Chondrocyte (in vitro differentiated cells): Measurements from ENCODE around the gene HSP90AA1. TPM values are rescaled to one million over a fixed set of nuclear protein-coding genes. Genes with fewer than 3 reads are reported as not detected.

Source experiments
- DNase-seq: peaks from one replicate; pipeline ENCODE4 v3.0.0; 2021; ENCODE audit warnings: mixed read lengths, low spot score
- H3K27ac Mint-ChIP-seq: one replicate; pipeline ENCODE4 v1.8.0; 2021; ENCODE audit warnings: mild to moderate bottlenecking, moderate library complexity, mixed read lengths; ENCODE audit not compliant: unreplicated experiment
- H3K27me3 Mint-ChIP-seq: 2 replicates; pipeline ENCODE4 v1.8.0; 2021; ENCODE audit warnings: low read depth, mixed read lengths
- H3K36me3 Mint-ChIP-seq: 2 replicates; pipeline ENCODE4 v1.8.0; 2021; ENCODE audit warnings: low read depth, mixed read lengths
- H3K4me1 Mint-ChIP-seq: 2 replicates; pipeline ENCODE4 v1.8.0; 2021; ENCODE audit warnings: low read depth, mild to moderate bottlenecking, mixed read lengths
- H3K4me3 Mint-ChIP-seq: one replicate; pipeline ENCODE4 v1.8.0; 2021; ENCODE audit warnings: mild to moderate bottlenecking, moderate library complexity, mixed read lengths; ENCODE audit not compliant: unreplicated experiment
- H3K9me3 Mint-ChIP-seq: 2 replicates; pipeline ENCODE4 v1.8.0; 2021; ENCODE audit warnings: low read depth, mixed read lengths
- total RNA-seq: library from RNA; stranded (reverse); gene quantifications from 3 replicates; pipeline ENCODE4 v1.2.1, GENCODE V29; 2021
- TF ChIP-seq, protein P1 (sequence below): fragments of 200-600 bp; sonication (generic); IDR thresholded peaks from 2 replicates; pipeline ENCODE4 v1.5.0; 2021; ENCODE audit warnings: antibody characterized with exemption, mild to moderate bottlenecking, moderate library complexity

HSP90AA1 gene
- total RNA-seq, 1 donor from 2014 or later = 242 TPM

DNA sequence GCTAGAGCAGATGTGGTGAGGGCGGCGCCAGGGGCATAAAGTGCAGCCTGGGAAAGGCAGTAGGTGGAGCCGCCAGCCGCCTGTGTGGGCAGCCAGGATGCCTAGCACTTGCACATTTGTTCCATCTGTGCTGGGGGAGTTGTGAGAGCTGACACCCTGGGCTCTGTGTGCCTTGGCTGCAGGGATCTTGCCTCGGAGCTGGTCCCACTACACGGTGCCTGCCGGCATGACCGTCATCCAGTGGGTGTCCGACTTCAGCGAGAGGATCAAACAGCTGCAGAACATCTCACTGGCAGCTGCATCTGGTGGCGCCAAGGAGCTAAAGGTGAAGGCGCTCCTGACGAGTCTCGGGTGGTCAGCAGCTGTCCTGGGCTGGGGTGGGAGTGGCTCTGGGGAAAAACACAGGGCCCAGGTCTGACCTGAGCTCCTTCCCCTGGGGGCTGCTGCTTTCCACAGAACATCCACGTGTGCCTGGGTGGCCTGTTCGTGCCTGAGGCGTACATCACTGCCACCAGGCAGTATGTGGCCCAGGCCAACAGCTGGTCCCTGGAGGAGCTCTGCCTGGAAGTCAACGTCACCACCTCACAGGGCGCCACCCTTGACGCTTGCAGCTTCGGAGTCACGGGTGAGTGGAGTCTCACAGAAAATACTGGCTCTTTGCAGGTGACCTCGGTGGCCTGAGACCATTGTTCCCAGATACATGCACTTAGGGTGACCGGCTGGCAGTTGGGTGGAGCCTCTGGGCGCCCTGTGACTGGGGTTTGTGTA is 37.4 kb downstream of the HSP90AA1 start:
- H3K4me3 Mint-ChIP-seq = no peak overlapping the region
- H3K36me3 Mint-ChIP-seq = peaks cover 51% of the 10 kb centered on the region
- no peaks in the 10 kb centered on the region for H3K27me3 Mint-ChIP-seq
- H3K4me1 Mint-ChIP-seq = no peaks in the 10 kb centered on the region
- H3K9me3 Mint-ChIP-seq = no peaks in the 10 kb centered on the region
- TF ChIP-seq, protein P1, sequence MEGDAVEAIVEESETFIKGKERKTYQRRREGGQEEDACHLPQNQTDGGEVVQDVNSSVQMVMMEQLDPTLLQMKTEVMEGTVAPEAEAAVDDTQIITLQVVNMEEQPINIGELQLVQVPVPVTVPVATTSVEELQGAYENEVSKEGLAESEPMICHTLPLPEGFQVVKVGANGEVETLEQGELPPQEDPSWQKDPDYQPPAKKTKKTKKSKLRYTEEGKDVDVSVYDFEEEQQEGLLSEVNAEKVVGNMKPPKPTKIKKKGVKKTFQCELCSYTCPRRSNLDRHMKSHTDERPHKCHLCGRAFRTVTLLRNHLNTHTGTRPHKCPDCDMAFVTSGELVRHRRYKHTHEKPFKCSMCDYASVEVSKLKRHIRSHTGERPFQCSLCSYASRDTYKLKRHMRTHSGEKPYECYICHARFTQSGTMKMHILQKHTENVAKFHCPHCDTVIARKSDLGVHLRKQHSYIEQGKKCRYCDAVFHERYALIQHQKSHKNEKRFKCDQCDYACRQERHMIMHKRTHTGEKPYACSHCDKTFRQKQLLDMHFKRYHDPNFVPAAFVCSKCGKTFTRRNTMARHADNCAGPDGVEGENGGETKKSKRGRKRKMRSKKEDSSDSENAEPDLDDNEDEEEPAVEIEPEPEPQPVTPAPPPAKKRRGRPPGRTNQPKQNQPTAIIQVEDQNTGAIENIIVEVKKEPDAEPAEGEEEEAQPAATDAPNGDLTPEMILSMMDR = no peak
- no peak overlapping the region for H3K27ac Mint-ChIP-seq
- DNase-seq = no peak

DNA sequence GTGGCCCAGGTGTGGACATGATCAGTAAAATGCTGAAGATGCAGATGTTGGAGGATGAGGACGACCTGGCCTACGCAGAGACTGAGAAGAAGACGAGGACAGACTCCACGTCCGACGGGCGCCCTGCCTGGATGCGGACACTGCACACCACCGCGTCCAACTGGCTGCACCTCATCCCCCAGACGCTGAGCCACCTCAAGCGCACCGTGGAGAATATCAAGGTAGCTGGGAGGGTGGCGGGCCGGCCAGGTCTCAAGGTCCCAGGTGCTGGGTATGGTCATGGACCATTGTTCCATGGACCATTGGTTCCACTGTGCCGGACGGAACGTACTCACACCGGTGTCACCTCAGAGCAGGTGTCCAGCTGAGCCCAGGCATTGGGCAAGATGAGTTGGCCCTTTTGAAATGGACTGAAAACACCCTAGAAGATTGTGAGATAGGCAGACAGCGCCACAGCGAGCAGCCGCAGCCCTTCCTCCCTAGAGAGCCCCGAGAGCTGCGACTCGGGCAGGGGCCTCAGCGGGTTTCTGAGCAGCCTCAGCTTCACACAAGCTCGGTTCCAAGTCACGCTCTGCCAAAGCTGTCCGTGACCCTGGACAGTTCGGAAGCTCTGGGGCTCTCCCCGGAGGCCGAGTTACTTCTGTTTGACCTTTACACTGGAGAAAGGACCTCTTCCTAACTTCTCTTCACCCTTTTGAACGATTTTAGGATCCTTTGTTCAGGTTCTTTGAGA is 38.9 kb downstream of the HSP90AA1 start:
- H3K36me3 Mint-ChIP-seq = peaks cover 59% of the 10 kb centered on the region
- no peak overlapping the region for H3K4me3 Mint-ChIP-seq
- H3K9me3 Mint-ChIP-seq = no peaks in the 10 kb centered on the region
- H3K4me1 Mint-ChIP-seq = no peaks in the 10 kb centered on the region
- no peak for DNase-seq
- no peaks in the 10 kb centered on the region for H3K27me3 Mint-ChIP-seq
- TF ChIP-seq, protein P1 = no peak
- H3K27ac Mint-ChIP-seq = peak overlapping the region; percentile 71

DNA sequence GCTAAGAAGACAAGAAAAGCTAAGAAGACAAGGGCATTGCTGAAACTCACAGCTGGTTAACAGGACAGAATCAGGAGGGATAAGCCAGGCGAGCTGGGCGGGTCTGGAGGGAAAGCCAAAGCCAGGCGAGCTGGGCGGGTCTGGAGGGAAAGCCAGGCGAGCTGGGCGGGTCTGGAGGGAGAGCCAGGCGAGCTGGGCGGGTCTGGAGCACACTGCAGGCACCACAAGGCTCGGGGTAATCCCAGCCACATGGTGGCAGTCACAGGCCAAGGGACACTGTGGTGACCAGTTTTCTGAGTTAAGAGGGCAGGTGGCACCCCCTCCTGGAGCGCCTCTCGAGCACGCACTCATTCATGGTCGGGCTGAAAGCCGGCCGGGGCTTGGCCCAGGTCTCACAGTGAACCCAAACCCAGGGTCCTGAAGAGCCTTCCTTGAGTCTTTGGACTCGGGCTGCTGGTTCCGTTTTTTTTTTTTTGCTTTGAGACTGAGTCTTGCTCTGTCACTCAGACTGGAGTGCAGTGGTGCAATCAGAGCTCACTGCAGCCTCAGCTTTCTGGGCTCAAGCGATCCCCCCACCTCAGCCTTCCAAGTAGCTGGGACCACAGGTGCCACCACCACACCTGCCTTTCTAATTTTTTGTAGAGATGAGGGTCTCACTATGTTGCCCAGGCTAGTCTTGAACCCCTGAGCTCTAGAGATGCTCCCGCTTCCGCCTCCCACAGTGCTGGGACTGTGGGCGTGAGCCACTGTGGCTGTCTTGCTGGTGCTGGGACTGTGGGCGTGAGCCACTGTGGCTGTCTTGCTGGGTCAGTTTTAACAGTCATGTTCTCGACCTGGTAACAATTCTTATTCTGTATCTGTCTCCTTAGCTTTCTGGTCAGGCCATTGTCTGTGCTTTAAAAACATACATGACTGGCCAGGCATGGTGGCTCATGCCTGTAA is 40.2 kb downstream of the HSP90AA1 start:
- H3K27ac Mint-ChIP-seq = no peak overlapping the region
- TF ChIP-seq, protein P1 = peak; percentile 54
- H3K27me3 Mint-ChIP-seq = no peaks in the 10 kb centered on the region
- H3K4me3 Mint-ChIP-seq = no peak overlapping the region
- no peaks in the 10 kb centered on the region for H3K4me1 Mint-ChIP-seq
- no peak for DNase-seq
- peaks cover 59% of the 10 kb centered on the region for H3K36me3 Mint-ChIP-seq
- no peaks in the 10 kb centered on the region for H3K9me3 Mint-ChIP-seq

DNA sequence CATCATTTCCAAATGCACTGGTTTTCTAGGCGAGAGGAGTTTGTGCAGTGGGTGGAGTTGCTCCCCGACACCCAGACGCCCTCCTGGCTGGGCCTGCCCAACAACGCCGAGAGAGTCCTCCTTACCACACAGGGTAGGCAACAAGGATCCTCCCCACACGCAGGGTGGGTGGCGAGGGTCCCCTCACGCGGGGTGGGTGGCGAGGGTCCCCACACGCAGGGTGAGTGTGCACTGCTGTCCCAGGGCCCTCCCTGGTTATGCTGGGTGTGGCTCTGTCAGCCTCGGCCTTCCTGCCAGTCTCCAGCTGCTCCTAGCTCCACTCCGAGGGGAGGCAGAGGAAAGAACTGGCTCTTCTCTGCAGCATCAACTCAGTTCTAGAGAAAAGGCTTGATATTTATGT is 42.3 kb downstream of the HSP90AA1 start:
- no peak for DNase-seq
- no peaks in the 10 kb centered on the region for H3K9me3 Mint-ChIP-seq
- no peaks in the 10 kb centered on the region for H3K4me1 Mint-ChIP-seq
- TF ChIP-seq, protein P1 = no peak
- no peak overlapping the region for H3K4me3 Mint-ChIP-seq
- peaks cover 62% of the 10 kb centered on the region for H3K36me3 Mint-ChIP-seq
- H3K27me3 Mint-ChIP-seq = no peaks in the 10 kb centered on the region
- no peak overlapping the region for H3K27ac Mint-ChIP-seq
